Esophagus muscularis mucosa (tissue), 4 donors: ENCODE measurements around the gene RALY. TPM values are rescaled to one million over a fixed set of nuclear protein-coding genes. Genes with fewer than 3 reads are reported as not detected.
A peak's percentile ranks its signal among the peaks of the same experiment; 100 is the strongest.

Source experiments
- DNase-seq: peaks from one replicate; pipeline ENCODE4 v3.0.0-alpha.2; 2017; ENCODE audit errors: extremely low spot score
- H3K27ac ChIP-seq, 4 donors: fragments of 200-600 bp; sonication (generic); replicated peaks in 1 of 4; 1 replicate in 3 of 4; 2 replicates in 1 of 4; pipeline ENCODE4 v1.5.1; 2016 to 2019; ENCODE audit warnings: mild to moderate bottlenecking in 1 of 4
- H3K27me3 ChIP-seq, 4 donors: fragments of 200-600 bp; sonication (generic); one replicate each; pipeline versions ENCODE4 v1.5.1 to v1.6.0; 2016 to 2019
- H3K36me3 ChIP-seq, 4 donors: fragments of 200-600 bp; sonication (generic); one replicate each; pipeline ENCODE4 v1.5.1; 2016 to 2019
- H3K4me1 ChIP-seq, 4 donors: fragments of 200-600 bp; sonication (generic); one replicate each; pipeline ENCODE4 v1.5.1; 2016 to 2019
- H3K4me3 ChIP-seq, 4 donors: fragments of 200-600 bp; sonication (generic); 1 replicate in 2 of 4; 2 replicates in 2 of 4; pipeline ENCODE4 v1.5.1; 2016 to 2019; ENCODE audit warnings: mild to moderate bottlenecking in 4 of 4, moderate library complexity in 1 of 4
- H3K9me3 ChIP-seq, 4 donors: fragments of 200-600 bp; sonication (generic); 1 replicate in 3 of 4; 2 replicates in 1 of 4; pipeline ENCODE4 v1.5.1; 2016 to 2019
- EP300 ChIP-seq: sonication (generic); formaldehyde crosslinking; IDR thresholded peaks from one replicate; pipeline ENCODE4 v1.6.1; 2017; ENCODE audit warnings: antibody characterized with exemption
- POLR2A ChIP-seq: fragments of 450-650 bp; IDR thresholded peaks from one replicate; pipeline ENCODE4 v1.6.1; 2017; ENCODE audit warnings: antibody characterized with exemption, moderate library complexity, mild to moderate bottlenecking, low read depth
- POLR2AphosphoS5 ChIP-seq, 2 donors: sonication (generic); formaldehyde crosslinking; IDR thresholded peaks; one replicate each; pipeline ENCODE4 v1.6.1; 2017; ENCODE audit warnings: antibody characterized with exemption in 2 of 2
- WGBS: methylation state at CpG from one replicate; pipeline ENCODE4 v1.1.5; 2018; 5-methylcytosine and 5-hydroxymethylcytosine counted together
- intact Hi-C: fragments of 100-400 bp; cut with DNase I; formaldehyde crosslinking; loops from one replicate; pipeline ENCODE4 v1.15.1; 2023
- total RNA-seq, 4 donors: library from RNA; depleted of rRNA; stranded (reverse); fragments of >200 nt; gene quantifications; one replicate each; pipeline versions ENCODE4 v1.1.0 to v1.2.1, GENCODE V29; 2016
- TF ChIP-seq, protein P1 (sequence below), 3 experiments: fragments of 200-600 bp in 2 of 3; fragments of 450-650 bp in 1 of 3; sonication (generic) in 2 of 3; IDR thresholded peaks; one replicate each; pipeline ENCODE4 v1.5.1; 2017 to 2019; ENCODE audit warnings: antibody characterized with exemption in 3 of 3, mild to moderate bottlenecking in 2 of 3, moderate library complexity in 1 of 3

The RALY gene
- total RNA-seq, 4 donors from 2014 or later, result 114 to 121 (median 117) TPM

DNA sequence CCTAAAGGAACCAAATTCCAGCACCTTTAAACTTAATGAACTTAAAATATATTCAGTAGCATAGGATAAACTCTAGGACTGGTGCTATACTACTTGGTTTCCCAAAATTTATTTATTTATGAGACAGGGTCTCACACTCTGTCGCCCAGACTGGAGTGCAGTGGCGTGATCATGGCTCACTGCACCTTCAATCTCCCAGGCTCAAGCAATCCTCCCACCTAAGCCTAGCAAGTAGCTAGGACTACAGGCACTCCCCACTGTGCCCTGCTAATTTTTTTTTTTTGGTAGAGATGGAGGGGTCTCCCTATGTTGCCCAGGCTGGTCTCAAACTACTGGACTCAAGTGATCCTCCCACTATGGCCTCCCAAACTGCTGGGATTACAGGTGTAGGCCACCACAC, 96.9 kb downstream of the RALY start:
- peaks cover 0 to 16% (median 0%) of the 10 kb centered on the region in 4 donors for H3K4me1 ChIP-seq
- TF ChIP-seq EP300, result no peak
- TF ChIP-seq, protein P1, sequence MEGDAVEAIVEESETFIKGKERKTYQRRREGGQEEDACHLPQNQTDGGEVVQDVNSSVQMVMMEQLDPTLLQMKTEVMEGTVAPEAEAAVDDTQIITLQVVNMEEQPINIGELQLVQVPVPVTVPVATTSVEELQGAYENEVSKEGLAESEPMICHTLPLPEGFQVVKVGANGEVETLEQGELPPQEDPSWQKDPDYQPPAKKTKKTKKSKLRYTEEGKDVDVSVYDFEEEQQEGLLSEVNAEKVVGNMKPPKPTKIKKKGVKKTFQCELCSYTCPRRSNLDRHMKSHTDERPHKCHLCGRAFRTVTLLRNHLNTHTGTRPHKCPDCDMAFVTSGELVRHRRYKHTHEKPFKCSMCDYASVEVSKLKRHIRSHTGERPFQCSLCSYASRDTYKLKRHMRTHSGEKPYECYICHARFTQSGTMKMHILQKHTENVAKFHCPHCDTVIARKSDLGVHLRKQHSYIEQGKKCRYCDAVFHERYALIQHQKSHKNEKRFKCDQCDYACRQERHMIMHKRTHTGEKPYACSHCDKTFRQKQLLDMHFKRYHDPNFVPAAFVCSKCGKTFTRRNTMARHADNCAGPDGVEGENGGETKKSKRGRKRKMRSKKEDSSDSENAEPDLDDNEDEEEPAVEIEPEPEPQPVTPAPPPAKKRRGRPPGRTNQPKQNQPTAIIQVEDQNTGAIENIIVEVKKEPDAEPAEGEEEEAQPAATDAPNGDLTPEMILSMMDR (IDR thresholded peaks at IDR 0.05), result no peak
- TF ChIP-seq POLR2A, result no peak
- TF ChIP-seq POLR2AphosphoS5 (IDR thresholded peaks at IDR 0.05), result no peak
- H3K9me3 ChIP-seq, result no peaks in the 10 kb centered on the region
- no peak overlapping the region for H3K27ac ChIP-seq
- 98% methylated on average over 2 of the region's 2 CpGs for WGBS
- DNase-seq, result no peak
- peaks cover 79 to 100% (median 94%) of the 10 kb centered on the region in 4 donors for H3K36me3 ChIP-seq
- intact Hi-C loops, result no loop called here
- H3K4me3 ChIP-seq, result no peak overlapping the region
- H3K27me3 ChIP-seq, result no peaks in the 10 kb centered on the region

DNA sequence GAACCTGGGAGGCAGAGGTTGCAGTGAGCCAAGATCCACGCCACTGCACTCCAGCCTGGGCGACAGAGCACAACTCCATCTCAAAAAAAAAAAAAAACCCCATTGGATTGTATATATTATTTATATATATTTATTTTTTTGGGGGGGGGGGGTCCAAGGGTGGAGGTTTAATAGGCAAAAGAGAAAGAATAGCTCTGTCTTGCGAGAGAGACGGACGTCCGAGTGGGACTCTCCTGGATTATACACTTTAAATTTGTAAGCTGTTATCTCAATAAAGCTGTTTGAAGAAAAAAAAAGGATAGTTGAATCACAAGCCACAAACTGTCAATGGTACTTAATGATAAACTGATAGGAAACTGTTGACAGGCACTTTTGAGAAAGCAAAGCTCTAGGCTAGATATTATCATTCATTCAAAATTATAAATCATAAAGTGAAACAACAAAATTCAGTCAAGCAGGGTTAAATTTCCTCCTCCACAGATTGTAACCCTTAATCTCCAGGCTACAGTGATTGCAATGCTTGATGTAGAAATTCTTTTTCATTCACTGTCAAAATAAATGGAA, 98.0 kb downstream of the RALY start:
- 83% methylated on average over 6 of the region's 6 CpGs for WGBS
- intact Hi-C loops, result no loop called here
- no peaks in the 10 kb centered on the region for H3K27me3 ChIP-seq
- H3K4me3 ChIP-seq, result no peak overlapping the region
- H3K4me1 ChIP-seq, result peaks cover 0 to 16% (median 0%) of the 10 kb centered on the region in 4 donors
- TF ChIP-seq EP300 (no peak), POLR2AphosphoS5 (IDR thresholded peaks at IDR 0.05) (no peak)
- no peaks in the 10 kb centered on the region for H3K9me3 ChIP-seq
- peaks cover 84 to 100% (median 96%) of the 10 kb centered on the region in 4 donors for H3K36me3 ChIP-seq
- H3K27ac ChIP-seq, result no peak overlapping the region
- DNase-seq, result no peak

DNA sequence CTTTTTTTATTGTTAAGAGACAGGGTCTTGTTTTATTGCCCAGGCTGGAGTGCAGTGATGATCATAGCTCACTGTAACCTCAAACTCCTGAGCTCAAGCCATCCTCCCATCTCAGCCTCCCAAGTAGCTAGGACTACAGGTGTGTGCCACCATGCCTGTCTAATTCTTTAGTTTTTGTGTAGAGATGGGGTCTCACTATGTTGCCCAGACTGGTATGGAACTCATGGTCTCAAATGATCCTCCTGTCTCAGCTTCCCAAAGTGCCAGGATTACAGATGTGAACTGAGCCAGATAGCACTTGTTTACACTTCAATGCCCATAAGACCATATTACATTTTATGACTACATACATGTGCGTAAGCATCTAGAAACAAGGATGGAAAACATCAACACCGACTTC, 100.2 kb downstream of the RALY start:
- Histone ChIP-seq H3K9me3 (no peaks in the 10 kb centered on the region), H3K36me3 (peaks cover 78 to 100% (median 96%) of the 10 kb centered on the region in 4 donors), H3K27me3 (no peaks in the 10 kb centered on the region), H3K4me3 (no peak overlapping the region), H3K4me1 (peaks cover 0 to 16% (median 0%) of the 10 kb centered on the region in 4 donors), H3K27ac (no peak overlapping the region)
- TF ChIP-seq, protein P1 (IDR thresholded peaks at IDR 0.05), result no peak
- TF ChIP-seq POLR2A (no peak), POLR2AphosphoS5 (IDR thresholded peaks at IDR 0.05) (no peak)
- 91% methylated on average over 2 of the region's 2 CpGs for WGBS
- DNase-seq, result no peak
- intact Hi-C loops, result no loop called here

DNA sequence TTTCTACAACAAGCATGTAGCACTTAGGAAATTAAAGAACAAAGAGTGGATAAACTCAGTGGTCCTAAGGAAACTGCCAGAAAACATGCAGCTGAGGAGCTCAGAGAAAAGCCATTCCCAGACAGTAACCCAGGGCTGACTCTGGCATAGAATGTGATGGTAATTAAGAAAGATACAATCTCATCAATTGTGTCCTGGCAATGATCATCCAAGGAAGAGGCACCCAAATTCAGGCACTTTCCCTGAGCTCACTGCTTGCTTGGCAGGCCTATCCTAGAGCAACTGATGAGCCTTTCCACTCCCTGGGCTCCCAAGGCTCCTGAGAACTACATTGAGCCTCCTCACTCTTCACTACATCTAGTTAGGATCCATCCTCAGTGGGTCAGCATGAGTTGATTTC, 102.1 kb downstream of the RALY start:
- Histone ChIP-seq H3K27me3 (no peaks in the 10 kb centered on the region), H3K4me1 (peaks cover 0 to 3% (median under 1%) of the 10 kb centered on the region in 4 donors), H3K4me3 (no peak overlapping the region), H3K36me3 (peaks cover 68 to 100% (median 95%) of the 10 kb centered on the region in 4 donors), H3K27ac (no peak overlapping the region), H3K9me3 (no peaks in the 10 kb centered on the region)
- DNase-seq, result no peak
- TF ChIP-seq EP300 (no peak), POLR2A (no peak), POLR2AphosphoS5 (IDR thresholded peaks at IDR 0.05) (no peak)
- TF ChIP-seq, protein P1 (IDR thresholded peaks at IDR 0.05), result no peak
- intact Hi-C loops, result no loop called here

DNA sequence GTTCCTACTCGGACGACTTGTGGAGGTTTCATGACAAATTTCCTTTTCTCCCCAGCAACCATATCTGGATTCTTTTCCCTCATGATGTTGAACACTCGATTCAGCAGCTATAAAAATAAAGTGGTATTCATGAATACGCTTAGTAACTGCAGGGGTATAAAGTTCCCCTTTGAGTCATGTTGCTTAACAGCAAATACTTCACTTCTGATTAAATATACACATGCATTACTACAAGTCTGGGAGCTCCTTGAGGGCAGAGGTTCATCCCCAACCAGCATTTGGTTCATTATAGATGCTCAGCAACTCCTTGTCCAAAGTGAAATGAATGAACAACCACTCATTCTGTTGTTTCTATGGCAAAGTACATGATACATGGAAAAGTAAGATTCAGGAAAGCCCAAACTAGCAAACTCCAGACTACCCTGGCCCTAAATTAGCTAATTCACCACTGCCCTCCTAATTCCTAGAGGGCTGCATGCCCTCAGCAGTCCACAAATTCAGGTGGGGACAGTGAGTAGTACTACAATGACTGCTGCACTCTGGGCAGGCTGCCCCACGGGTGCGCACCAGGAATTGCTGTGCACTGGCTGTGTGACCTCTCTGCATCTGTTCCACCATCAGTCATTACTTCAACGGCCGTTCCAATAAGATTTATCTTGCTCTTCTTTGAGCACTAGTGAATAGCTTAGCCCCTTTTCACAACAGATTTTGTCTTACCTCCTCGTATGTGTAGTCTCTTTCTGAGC, 103.2 kb downstream of the RALY start:
- 75% methylated on average over 9 of the region's 9 CpGs for WGBS
- H3K36me3 ChIP-seq, result peaks cover 70 to 100% (median 96%) of the 10 kb centered on the region in 4 donors

More for the DNA sequence above, 103.2 kb downstream of the RALY start:
- TF ChIP-seq POLR2AphosphoS5 (IDR thresholded peaks at IDR 0.05) (peak in 1 of 2 donors; percentile 10), EP300 (no peak)
- no peaks in the 10 kb centered on the region for H3K27me3 ChIP-seq
- intact Hi-C loops, result no loop called here
- no peaks in the 10 kb centered on the region for H3K9me3 ChIP-seq
- DNase-seq, result no peak
- no peak overlapping the region for H3K4me3 ChIP-seq
- H3K27ac ChIP-seq, result no peak overlapping the region
- H3K4me1 ChIP-seq, result peaks cover 0 to 7% (median 0%) of the 10 kb centered on the region in 4 donors
